GM21723 (cell line): Measurements from ENCODE around the gene GDF7.

Experiments
- ATAC-seq: cut with Tn5 transposase; IDR thresholded peaks from one replicate; pipeline ENCODE4 v1.9.1; 2021; ENCODE audit warnings: mild to moderate bottlenecking, moderate library complexity; ENCODE audit not compliant: unreplicated experiment

The GDF7 gene

DNA sequence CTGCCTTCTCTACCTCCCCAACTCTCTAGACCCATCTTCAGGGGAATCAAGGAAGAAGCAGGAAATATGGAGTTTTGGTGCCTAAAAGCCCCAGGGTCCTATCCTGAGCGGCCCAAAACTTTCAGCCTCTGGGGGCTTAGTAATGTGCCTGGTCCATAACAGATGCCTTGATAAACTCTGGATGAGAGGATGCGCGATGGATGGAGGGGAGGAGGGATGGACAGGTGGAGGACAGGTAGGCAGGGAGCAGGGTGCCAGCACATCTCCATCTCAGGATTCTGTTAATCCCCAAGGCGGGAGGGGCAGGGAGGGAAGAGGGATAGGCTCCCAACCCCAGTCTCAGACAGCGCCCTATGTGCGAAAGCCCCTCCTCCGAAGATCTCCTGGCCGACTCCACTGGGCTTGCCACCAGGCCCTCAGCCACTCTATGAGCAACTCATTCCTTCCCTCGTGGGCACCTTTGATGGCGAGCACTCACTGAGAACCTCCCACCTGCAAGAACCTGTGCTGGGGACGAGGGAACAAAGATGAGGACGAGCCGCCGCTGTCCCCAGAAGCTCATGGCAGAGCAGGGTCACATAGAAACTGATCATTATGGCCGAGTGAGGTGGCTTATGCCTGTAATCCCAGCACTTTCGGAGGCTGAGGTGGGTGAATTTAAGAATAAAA is 39.1 kb upstream of the GDF7 start:
- ATAC-seq, result no peak

DNA sequence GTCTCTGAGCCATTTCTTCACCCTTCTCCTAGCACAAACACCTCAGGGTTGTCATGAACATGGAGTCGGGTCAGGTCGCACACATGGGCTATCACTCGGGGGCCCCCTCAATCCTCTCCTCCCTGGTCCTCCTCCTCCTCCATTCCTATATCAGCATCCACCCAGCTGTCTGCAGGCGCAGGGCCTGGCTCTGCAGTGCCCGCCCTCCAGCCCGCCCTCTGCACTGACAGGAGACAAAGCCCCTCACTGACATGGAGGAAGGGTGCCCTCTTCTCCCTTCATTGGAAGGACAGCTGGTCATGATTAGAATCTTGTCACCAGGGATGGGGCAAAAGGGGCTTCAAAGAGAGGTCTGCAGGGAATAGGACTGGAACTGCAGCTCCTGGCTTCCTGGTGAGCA is 37.8 kb upstream of the GDF7 start:
- ATAC-seq, result no peak

DNA sequence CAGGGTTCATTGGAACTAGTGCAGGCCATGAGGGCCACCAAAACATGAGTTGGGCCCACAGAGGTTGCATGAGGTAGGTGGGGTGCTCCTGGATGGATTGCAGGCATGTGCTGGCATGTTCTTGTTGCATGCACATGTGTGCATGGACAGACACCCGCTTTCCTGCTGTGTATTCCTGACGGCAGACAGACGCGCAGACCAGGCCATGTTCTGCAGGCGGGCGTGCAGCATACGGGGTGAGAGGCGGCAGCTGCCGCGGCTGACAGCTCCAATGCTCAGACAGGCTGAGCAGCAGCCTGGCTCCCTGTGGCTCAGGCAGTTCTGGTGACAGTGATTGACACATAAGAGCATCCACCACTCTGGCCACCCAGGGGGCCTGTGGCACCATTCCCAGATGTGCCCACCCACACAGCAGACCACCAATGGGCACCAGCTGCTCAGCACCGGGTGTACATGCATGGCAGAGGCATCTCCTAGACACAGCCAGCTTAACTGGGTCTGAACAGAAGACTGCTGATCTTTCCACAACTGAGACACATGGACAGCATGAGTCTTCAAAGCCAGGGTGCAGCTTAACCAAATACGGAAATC is 37.3 kb upstream of the GDF7 start:
- no peak for ATAC-seq

DNA sequence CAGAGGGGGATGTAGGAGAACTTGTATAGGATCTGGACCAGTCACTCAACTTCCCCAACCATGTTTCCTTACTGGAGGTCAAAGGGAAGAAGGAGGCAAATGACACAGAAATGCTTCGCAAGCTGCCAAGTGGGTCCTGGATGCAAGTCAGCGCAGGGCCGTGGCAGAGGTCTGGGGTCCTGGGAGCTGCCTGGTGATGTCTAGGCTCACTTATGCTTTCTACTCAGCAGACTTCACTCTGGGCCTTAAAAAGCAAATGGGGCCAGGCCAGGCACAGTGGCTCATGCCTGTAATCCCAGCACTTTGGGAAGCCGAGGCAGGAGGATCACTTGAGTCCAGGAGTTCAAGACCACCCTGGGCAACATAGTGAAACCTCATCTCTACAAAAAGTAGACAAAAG is 36.0 kb upstream of the GDF7 start:
- ATAC-seq, result no peak

DNA sequence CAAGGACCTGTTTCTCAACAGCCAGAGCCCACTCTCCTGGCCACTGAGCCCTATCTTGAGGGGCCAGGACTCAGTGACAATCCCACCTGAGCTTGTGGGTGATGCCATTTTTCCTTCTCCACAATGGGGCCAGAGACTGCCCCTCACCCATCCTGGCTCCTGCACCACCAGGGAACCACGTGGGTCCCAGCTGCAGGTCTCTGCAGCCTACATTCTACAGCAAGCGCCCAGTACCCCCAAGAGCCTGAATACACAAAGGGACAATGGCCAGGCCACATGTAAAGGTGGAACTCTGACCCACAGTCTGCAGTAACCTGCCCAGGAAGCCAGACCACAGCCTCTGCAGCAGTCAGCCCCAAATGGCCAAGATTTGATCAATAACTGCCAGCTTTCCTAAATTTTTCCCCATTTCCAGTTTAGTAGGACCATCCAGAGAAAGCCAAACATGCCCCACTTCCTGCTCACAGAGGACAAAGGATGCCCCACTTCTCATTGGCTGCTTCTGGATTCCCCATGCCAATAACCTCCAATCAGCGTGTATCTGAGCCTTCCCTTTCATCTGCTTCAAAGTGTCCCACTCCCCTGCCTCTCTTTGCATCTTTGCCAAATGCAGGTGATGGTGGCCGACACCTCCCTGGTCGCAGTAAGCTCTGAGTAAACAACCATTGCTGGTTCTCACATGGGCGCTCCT is 35.2 kb upstream of the GDF7 start:
- ATAC-seq, result no peak

DNA sequence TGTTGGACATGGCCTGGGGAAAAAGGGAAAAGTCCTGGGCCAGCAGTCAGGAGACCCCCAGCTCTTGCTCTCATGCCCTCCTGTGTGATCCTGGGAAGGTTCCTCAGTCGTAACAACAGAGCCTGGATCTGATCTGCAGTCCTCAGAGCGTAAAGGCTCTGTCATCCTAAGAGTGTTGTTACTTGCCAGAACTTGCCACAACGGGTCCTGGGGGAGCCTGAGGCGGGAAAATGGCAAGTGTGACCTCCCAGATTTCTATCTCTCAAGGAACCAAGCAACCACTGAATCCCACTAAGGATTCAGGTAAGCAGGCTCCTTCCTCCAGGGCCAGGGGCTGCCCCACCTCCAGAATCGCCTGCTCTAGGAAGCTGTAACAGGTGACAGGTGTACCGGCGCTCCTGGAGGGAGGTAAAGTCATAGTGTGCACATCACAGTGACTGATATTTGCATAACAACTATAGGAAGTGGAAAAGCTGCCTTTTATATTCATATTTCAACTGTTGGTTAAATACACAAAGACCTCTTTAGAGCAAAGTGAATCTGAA is 34.4 kb upstream of the GDF7 start:
- ATAC-seq, result no peak

DNA sequence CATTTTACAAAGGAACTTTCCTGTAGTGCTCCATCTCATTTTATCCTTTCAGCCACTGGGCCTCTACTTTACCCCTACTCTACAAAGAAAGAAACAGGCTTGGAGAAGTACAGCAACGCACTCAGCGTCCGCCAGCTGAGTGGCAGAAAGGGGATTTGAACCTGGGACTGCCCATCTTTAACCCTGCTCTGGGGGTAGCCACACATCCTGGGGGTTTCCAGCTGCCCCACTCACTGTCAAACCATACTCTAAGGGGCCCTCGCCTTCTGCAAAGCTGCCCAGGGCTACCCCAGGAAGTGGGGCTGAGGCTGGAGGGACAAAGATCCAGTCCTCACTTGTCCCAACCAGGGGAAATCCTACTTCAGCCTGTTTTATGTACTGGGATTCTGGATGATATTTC is 33.9 kb upstream of the GDF7 start:
- no peak for ATAC-seq

DNA sequence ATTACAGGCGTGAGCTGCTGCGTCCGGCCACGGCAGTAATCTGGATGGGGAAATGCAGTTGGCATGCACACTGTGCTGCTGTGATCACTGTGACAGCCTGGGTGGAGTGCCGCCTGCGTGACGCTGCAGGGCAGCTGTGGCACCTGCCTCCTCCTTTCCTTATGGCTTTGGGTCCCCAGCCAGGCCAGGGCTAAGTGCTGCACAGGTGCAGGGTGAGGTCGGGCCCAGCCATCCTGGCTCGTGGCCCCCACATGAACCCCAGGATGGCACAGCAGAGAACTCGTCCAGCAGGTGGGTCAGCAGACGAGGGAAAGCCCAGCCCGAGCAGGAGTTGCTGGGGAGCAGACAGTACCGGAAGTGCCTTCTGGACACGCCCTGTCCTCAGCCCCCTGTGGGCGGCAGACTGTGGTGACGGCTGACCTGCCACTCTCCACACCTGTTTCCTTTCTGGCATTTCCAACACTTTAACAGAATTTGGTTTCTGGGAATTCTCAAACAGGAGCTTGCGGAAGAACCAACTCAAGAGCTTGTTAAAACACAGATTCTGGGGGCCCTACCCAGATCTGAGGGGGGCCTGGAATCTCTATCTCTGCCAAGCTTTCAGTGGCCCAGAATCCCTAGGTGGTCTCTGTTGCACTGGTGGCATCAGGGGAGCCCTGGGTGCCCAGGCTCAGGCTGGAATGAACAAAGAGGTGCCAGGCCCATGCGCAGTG is 33.0 kb upstream of the GDF7 start:
- ATAC-seq, result peak; percentile 41

DNA sequence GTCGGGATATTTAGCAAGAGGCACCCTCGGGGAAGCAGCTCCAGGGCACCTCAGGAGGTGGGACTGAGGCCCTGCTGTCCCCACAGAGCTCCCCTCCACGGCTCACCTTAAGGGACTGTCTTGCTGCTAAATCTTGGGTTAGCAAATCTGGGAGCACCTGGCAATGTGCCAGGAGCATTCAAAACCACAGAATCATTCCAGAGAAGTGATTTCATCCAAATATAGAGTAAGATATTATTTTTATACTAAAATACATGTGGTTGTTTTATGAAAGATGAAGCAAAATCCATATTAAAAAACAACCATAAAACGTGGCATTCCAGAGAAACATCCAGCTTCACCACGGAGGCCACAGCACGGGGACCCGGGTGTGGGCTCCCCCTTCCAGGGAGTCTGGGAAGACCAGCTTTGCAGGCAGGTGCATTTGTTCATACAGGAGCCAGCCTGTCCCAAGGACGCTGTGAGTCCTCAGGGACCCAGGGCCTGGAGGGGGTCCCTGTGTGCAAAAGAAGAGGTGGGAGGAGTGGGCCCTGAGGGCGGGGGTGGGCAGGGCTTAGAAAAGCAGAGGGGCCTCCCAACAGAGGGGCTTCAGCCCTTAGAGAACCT is 32.3 kb upstream of the GDF7 start:
- no peak for ATAC-seq

DNA sequence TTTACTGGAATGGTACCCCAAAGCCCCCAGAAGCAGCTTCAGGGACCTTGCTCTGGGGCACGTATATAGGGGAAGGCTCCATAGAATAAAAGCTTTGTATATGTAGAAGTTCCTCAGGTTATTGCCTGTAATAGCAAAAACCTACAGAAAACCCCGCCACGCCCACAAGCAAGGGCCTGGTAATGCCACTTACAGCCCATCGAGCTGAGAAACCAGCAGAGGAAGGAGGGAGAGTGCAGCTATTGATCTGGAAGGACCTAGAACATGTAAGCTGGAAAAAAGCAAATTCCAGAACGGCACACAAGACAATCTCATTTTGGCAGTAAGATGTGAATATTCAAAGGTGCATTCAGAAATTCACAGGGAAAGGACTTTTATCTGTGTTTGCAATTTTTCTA is 31.8 kb upstream of the GDF7 start:
- ATAC-seq, result no peak

DNA sequence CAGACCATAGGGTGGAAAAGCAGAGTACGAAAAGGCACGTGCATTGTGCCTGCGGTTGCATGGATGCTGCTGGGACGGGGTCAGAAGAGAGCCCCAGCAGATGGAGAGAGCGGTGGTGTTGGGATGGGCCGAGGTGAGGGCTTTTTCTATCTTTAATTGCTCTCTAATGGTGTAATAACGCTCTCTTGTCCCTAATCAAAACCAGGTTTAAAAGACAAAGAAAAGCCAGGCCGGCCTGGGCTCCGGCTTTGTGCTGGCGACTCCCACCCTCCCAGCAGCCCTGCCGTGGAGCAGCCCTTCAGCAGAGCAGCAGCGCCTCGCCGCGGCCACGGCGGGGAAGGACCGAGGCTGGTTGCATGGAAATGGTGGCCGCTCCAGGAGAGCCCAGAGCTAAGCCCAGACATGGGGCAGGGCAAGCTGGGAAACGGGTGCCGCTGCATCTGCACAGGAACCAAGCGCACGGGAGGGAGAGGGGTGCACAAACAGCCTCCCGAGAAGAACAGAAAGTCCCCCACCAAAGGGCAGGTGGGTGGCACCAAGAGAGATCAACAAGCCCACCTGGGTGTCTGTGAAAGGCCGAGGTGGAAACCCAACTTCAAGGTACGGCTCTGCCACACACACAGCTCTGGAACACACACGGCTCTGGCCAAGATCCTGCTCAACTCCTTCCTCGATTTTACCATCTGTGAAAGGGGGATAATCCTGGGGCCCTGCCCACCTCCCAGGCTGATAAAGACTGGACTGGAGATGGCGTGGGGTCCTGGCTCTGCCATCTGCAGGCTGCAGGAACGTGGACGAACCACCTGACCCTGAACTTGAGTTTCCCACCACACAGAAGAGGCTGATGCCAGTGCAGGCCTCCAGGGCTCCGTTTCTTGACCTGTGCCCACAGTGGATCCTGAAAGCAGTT is 31.0 kb upstream of the GDF7 start:
- peak; percentile 75 for ATAC-seq

DNA sequence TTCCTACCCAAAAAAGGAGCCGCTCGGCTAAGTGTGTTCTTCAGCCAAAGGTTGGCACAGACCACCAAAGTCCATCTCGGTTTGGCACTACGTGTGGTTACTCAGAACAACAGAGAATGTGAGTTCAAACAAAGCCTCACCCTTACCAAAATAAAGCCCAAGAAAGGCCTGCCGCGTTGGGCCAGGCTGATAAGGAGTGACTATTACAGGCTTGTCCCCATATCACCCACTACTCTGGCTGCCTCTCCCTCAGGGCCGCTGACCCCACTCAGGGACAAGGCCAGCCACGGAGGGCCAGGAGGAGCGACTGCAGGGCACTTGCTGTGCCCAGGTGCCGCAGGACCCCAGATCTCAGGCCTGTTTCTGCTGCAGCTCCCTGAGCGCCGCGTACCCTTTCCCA is 29.8 kb upstream of the GDF7 start:
- no peak for ATAC-seq

DNA sequence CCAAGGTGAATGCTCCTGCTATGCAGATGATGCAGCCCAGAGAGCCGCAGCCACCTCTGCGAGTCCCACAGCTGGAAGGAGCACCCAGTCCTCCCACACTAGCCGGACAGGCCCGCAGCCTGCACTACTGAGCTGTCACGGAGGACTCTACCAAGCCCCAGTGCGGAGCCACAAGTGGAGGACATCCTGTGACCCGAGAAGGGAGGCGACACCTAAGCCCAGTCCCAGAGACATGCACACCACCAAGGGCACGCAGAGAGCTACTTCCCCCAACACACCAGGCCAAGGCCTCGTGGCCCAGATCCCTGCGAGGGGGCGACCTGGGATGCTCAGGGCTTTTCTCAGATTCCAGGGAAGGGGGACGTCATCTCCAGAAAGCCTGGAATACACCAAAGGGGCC is 28.9 kb upstream of the GDF7 start:
- ATAC-seq, result no peak

DNA sequence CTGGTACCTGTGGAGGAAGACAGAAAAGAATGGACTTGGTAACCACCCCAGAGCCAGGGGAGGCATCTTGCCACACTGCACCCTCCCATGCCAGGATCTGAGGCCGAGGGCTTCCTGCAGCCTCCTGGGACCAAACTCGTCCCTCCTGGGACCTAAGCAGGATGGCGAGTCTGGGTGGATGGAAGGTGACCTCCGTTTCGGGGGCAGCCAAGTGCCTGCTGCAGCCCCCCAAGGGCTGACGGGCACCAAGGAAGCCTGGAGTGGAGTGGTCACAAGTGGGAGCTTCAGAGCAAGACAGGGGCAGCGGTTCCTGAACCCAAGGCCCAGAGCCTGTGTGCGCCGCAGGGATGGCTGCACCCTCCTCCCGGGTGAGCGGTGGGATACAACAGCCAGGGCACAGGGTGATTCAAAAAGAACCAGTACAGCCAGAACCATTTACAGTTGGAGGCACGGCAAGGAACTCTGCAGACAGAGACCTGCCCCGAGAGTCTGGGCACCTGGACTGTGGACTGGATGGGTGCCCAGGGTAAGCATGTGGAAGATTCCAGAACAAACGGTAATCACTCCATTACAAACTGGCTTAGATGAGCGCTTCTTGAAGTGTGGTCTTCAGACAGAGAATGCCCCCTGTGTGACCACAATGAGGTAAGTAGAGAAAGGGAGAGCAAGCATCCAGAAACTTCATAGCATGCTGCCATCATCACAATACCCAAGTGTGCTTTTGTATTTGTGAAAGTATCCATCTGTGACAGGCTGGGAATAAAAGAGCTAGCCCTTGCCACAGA is 28.1 kb upstream of the GDF7 start:
- no peak for ATAC-seq

DNA sequence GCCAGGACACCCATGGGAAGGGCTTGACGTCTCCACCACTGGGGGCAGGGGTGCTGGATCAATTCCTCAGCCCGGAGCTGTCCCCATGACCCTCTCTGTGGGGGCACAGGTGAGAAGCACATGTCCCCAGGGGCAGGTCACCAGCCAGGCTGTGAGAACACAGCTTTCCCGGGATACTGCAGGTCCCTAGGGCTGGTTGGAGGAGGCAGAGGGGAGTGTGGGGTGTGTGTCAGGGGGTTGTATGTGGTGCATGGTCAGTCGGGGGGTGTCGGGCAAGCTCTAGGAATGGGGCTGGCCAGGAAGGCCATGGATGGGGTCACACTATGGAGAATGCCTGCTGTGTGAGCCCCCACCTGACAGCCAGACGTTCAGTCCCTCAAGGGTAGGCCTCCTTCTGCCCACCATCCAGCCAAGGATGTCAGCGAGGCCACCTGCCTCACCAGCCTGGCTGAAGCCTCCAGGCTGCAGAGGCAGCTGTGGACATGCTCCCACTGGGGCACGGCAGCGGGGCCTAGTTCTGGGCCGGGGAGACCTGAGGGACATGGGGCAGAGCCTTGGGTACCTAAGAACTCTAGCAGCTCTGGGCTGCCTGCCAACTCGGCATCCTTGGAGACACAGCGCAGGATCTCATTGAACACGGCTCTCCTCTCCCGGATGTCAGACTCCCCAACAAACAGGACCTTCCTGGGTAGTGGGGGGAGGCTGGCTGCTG is 26.4 kb upstream of the GDF7 start:
- ATAC-seq, result no peak

DNA sequence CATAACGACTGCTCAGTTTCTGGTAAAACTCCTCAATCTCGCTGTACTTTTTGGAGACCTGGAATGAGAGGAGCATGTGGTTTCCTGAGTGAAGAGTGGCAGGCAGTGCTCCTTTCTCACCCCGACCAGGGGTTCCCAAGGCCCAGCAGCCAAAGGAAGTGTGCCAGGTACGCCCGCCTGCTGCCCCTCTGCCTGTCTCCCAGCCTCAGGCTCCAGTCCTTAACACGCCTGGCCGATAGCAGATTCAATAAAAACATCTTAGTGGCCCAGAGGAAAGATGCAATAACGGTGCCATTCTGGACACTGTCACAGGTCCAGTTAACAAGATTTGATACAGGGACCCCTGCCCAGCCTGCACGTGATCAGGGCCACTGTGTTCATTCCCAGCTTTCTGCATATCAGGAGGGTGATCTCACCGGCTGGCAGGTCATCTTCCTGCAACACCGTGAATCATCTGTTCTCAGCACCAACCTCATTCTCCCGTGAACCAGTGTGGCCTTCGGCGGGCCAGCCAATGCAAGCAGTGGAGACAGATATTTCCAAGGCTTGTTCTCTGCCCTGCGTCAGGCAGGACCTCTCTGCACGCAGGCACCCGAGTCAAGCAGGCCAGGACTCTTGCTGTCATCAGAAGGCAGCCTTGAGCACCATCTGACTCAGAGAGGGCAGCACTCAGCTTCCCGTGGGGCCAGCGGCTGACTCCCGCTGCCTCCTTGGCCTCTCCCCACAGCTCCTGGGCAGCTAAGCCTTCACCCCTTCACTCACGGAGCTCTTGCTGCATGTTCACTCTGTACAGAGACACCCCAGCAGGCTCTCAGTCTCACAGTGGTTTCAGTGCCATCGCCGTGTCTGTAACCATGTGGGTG is 25.6 kb upstream of the GDF7 start:
- ATAC-seq, result no peak

DNA sequence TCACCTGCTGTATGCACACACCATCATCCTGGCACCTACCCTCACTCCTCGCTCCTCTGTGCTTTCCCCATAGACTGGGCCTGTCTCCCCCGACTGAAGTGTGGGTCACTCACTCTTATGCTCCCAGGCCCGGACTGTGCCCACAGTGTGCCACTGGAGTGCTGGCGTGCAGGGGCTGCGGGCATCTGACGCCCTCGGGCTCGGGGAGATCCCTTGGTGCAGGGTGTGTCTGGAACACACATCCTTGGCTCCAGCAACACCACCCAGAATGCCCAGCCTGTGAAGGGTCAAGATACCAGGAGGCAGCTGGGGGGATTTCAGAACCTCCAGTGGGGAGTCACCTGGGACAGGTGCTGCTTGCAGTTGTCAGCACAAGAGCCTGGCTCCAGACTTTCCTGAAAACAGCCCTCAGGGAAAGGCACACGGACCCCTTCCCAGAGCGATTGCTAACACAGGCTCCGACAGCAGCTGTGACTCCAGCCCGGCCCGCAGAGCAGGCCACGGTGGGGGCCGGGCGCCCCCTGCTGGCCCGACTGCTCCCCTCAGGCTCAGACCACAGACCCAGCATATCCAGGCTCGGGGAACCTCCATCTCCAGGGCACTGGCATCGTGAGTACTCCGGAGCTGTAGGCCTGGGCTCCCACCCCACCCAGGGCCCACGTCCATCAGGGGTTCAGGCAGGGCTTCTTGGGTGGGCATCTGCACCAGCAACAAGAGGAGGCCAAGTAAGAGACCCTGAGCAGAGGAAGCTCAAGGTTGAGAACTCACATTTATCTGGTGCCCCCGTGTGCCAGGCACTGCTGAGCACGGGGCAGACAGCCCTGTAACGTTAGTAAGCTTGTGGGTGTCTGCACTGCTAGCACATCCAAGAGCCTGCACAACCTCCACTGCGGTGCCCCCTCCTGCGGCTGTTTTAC is 24.6 kb upstream of the GDF7 start:
- ATAC-seq, result peak; percentile 98
